HG03520 (cell line): ENCODE results near the gene GNG4.

Experiments
- ATAC-seq: cut with Tn5 transposase; IDR thresholded peaks from one replicate; pipeline ENCODE4 v1.9.1; 2021; ENCODE audit warnings: mild to moderate bottlenecking, moderate library complexity; ENCODE audit not compliant: unreplicated experiment

Gene GNG4

GRCh38 chr1:235649368-235650163, at the start of gene GNG4:
GNG4 (minus strand) TSS chr1:235649784; CDS start chr1:235583838, 65,946 bp downstream.
- peak; percentile 42 for ATAC-seq

- no peak for ATAC-seq
Observed at GRCh38 chr1:235697508-235697907, 47.9 kb upstream of the GNG4 start.

GRCh38 chr1:235689356-235689755, 39.8 kb upstream of the GNG4 start:
- ATAC-seq: no peak

GRCh38 chr1:235688096-235688495, 38.5 kb upstream of the GNG4 start:
- ATAC-seq: no peak

GRCh38 chr1:235683653-235684052, 34.1 kb upstream of the GNG4 start:
- ATAC-seq: no peak

GRCh38 chr1:235682216-235682615, 32.6 kb upstream of the GNG4 start:
- ATAC-seq: no peak

GRCh38 chr1:235679644-235680043, 30.1 kb upstream of the GNG4 start:
- ATAC-seq: no peak

GRCh38 chr1:235679005-235679404, 29.4 kb upstream of the GNG4 start:
- ATAC-seq: no peak

- no peak for ATAC-seq
Observed at GRCh38 chr1:235675152-235675890, 25.7 kb upstream of the GNG4 start.

- no peak for ATAC-seq
Observed at GRCh38 chr1:235673981-235674380, 24.4 kb upstream of the GNG4 start.

GRCh38 chr1:235671992-235672391, 22.4 kb upstream of the GNG4 start:
- no peak for ATAC-seq

GRCh38 chr1:235670157-235670776, 20.7 kb upstream of the GNG4 start:
- ATAC-seq: no peak

GRCh38 chr1:235669277-235669676, 19.7 kb upstream of the GNG4 start:
- ATAC-seq: no peak

GRCh38 chr1:235663628-235664027, 14.0 kb upstream of the GNG4 start:
- ATAC-seq: no peak

- no peak for ATAC-seq
Observed at GRCh38 chr1:235661568-235661967, 12.0 kb upstream of the GNG4 start.

- no peak for ATAC-seq
Observed at GRCh38 chr1:235659186-235659771, 9.7 kb upstream of the GNG4 start.

- no peak for ATAC-seq
Observed at GRCh38 chr1:235657747-235658526, 8.4 kb upstream of the GNG4 start.

- no peak for ATAC-seq
Observed at GRCh38 chr1:235657269-235657668, 7.7 kb upstream of the GNG4 start.

- ATAC-seq: no peak
Observed at GRCh38 chr1:235652364-235652763, 2.8 kb upstream of the GNG4 start.

GRCh38 chr1:235651170-235651806, 1.7 kb upstream of the GNG4 start:
- no peak for ATAC-seq
